Mesendoderm (in vitro differentiated cells): ENCODE measurements around the gene PARD3B.
"Not testable (repeated sequence)": the region's sequence is repeated elsewhere in the genome, so short reads cannot be mapped to it uniquely, and the experiment has no call there.

Experiments
- DNase-seq: peaks from one replicate; pipeline ENCODE4 v3.0.0; 2013
- H2AK5ac ChIP-seq: 2 replicates; pipeline ENCODE4 v1.6.1; 2013; ENCODE audit warnings: low read length, inconsistent platforms
- H2BK120ac ChIP-seq: 2 replicates; pipeline ENCODE4 v1.6.1; 2013; ENCODE audit warnings: low read depth, mild to moderate bottlenecking, low read length, moderate library complexity, mixed read lengths
- H2BK15ac ChIP-seq: replicated peaks from 2 replicates; pipeline ENCODE4 v1.6.1; 2013; ENCODE audit warnings: low read depth, mild to moderate bottlenecking, moderate library complexity
- H2BK5ac ChIP-seq: 2 replicates; pipeline ENCODE4 v1.6.1; 2013; ENCODE audit warnings: low read length, inconsistent platforms
- H3K18ac ChIP-seq: 2 replicates; pipeline ENCODE4 v1.6.1; 2013; ENCODE audit warnings: mild to moderate bottlenecking, low read length, mixed read lengths
- H3K23ac ChIP-seq: one replicate; pipeline ENCODE4 v1.6.1; 2013; ENCODE audit warnings: low read length
- H3K27ac ChIP-seq: 2 replicates; pipeline ENCODE4 v1.5.1; 2013; ENCODE audit warnings: low read depth, mild to moderate bottlenecking, inconsistent platforms, low read length, moderate library complexity
- H3K27me3 ChIP-seq: 2 replicates; pipeline ENCODE4 v1.6.1; 2013; ENCODE audit warnings: low read length, control low read depth, mild to moderate bottlenecking, inconsistent platforms; ENCODE audit not compliant: insufficient read depth, poor library complexity
- H3K36me3 ChIP-seq: 2 replicates; pipeline ENCODE4 v1.6.1; 2013; ENCODE audit warnings: low read length, inconsistent platforms; ENCODE audit not compliant: control insufficient read depth, insufficient read depth
- H3K4ac ChIP-seq: one replicate; pipeline ENCODE4 v1.6.1; 2013; ENCODE audit warnings: low read depth, mild to moderate bottlenecking, low read length, moderate library complexity
- H3K4me1 ChIP-seq: 2 replicates; pipeline ENCODE4 v1.6.1; 2013; ENCODE audit warnings: low read depth, low read length, inconsistent platforms; ENCODE audit not compliant: control insufficient read depth
- H3K4me2 ChIP-seq: 2 replicates; pipeline ENCODE4 v1.6.1; 2013; ENCODE audit warnings: low read length
- H3K4me3 ChIP-seq: 2 replicates; pipeline ENCODE4 v1.5.1; 2013; ENCODE audit warnings: mild to moderate bottlenecking, low read length
- H3K56ac ChIP-seq: one replicate; pipeline ENCODE4 v1.6.1; 2013; ENCODE audit warnings: low read length
- H3K79me1 ChIP-seq: 2 replicates; pipeline ENCODE4 v1.6.1; 2013; ENCODE audit warnings: low read length, inconsistent platforms
- H3K79me2 ChIP-seq: 2 replicates; pipeline ENCODE4 v1.6.1; 2013; ENCODE audit warnings: mild to moderate bottlenecking, low read length; ENCODE audit not compliant: control insufficient read depth, insufficient read depth
- H3K9ac ChIP-seq: 2 replicates; pipeline ENCODE4 v1.6.1; 2013; ENCODE audit warnings: low read length, inconsistent platforms
- H4K5ac ChIP-seq: one replicate; pipeline ENCODE4 v1.6.1; 2013; ENCODE audit warnings: low read length
- H4K8ac ChIP-seq: one replicate; pipeline ENCODE4 v1.6.1; 2013; ENCODE audit warnings: low read depth, mild to moderate bottlenecking, control low read depth, low read length, moderate library complexity
- WGBS: extraction: QIAGEN DNeasy Blood & Tissue Kit; methylation state at CpG from one replicate; pipeline ENCODE4 v1.1.7; 2013; ENCODE audit warnings: low lambda C conversion rate, missing lambda C conversion rate; ENCODE audit not compliant: insufficient coverage; ENCODE audit errors: extremely low coverage; 5-methylcytosine and 5-hydroxymethylcytosine counted together

The PARD3B gene

DNA sequence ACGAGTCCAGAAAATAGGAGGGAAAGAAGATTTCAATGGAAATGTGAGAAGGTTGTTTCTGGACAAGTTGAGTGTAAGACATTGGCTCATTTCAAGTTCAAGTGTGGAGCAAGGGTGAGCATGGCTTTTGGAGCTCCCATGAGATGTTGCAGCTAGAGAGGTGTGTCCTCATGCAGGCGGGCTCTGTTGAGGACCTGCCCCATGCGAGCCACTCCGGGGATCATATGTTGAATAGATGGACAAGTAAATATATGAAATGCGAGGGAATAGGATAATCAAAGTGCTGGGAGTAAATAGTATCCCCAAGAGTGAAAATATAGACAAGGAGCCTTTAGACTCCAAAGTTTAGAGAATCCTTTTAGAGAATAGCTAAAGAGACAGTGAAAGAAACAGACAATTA lies 936.6 kb downstream of the PARD3B start:
- WGBS = no CpG with 5 or more reads among the region's 5 CpGs
- H3K4ac ChIP-seq = no peak overlapping the region
- H4K8ac ChIP-seq = no peak overlapping the region
- no peak overlapping the region for H2BK15ac ChIP-seq
- no peak overlapping the region for H3K4me3 ChIP-seq
- no peak for DNase-seq
- no peaks in the 10 kb centered on the region for H3K27me3 ChIP-seq
- no peak overlapping the region for H2BK120ac ChIP-seq
- no peaks in the 10 kb centered on the region for H3K79me1 ChIP-seq
- no peak overlapping the region for H3K18ac ChIP-seq
- peaks cover 3% of the 10 kb centered on the region for H3K4me1 ChIP-seq
- H2BK5ac ChIP-seq = no peak overlapping the region
- H3K79me2 ChIP-seq = no peaks in the 10 kb centered on the region
- H3K36me3 ChIP-seq = no peaks in the 10 kb centered on the region
- no peak overlapping the region for H3K56ac ChIP-seq
- no peak overlapping the region for H3K27ac ChIP-seq
- no peak overlapping the region for H3K9ac ChIP-seq
- no peak overlapping the region for H3K23ac ChIP-seq
- H2AK5ac ChIP-seq = no peak overlapping the region
- no peak overlapping the region for H4K5ac ChIP-seq
- H3K4me2 ChIP-seq = no peak overlapping the region

DNA sequence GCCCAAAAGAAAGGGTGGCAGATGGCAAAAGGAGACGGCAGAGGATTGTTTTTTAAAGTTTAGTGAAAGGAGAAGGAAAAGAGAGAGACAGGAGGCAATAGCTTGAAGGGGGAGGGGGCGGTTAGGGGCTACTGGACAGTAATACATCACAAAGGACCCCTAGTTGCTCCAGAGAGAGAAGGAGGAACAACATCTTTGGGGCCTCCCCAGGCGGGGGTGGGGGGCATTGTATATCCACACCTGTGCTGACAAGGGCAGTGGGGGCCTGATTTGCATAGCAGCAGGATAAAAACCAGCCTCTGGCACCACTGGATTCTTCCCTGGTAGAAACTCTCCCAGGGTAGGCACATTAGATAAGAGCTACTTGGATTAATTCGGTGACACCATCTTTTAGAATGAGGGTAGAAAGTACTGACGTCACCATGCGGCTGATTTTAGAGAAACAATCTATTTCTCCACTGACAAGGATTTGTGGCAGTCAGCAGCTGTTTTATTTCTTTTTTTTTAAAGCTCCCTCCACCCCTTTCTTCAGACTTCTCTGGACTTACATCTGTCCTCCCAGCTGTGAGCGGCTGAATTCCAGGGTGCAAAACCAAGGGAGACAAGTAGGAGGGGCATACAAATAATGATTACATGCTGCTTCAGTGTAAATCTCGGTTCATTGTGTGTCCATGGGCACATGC lies 937.3 kb downstream of the PARD3B start:
- Histone ChIP-seq H2BK15ac (no peak overlapping the region), H3K27ac (no peak overlapping the region), H2AK5ac (no peak overlapping the region), H3K79me2 (no peaks in the 10 kb centered on the region), H3K23ac (no peak overlapping the region), H2BK5ac (no peak overlapping the region), H3K56ac (no peak overlapping the region), H3K4me1 (peaks cover 3% of the 10 kb centered on the region), H3K9ac (no peak overlapping the region), H3K4me3 (no peak overlapping the region), H3K79me1 (no peaks in the 10 kb centered on the region), H2BK120ac (no peak overlapping the region), H3K18ac (no peak overlapping the region), H3K4ac (no peak overlapping the region), H3K27me3 (no peaks in the 10 kb centered on the region), H4K8ac (no peak overlapping the region), H3K4me2 (no peak overlapping the region), H4K5ac (no peak overlapping the region), H3K36me3 (no peaks in the 10 kb centered on the region)
- DNase-seq = peak; percentile 27
- no CpG with 5 or more reads among the region's 8 CpGs for WGBS

DNA sequence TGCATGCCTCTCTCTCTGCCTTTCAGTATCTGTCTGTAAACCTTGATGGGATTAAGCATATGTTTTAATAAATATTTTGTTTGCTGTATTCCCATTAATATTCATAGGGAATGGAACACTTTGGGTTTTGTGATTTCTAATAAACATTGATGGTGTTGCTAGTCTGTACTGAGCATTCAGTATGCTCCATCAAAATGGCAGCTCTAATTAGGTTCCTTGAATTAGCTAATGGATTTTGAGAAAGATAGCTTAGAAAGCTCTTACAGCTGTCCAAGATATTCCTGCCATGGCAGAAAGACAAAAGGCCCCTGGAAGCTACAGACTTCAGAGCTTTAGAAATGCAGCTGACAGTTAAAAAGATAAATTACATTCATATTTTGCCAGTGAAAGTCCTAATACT lies 937.8 kb downstream of the PARD3B start:
- Histone ChIP-seq H3K27me3 (no peaks in the 10 kb centered on the region), H3K79me1 (no peaks in the 10 kb centered on the region), H3K27ac (no peak overlapping the region), H3K4me1 (peaks cover 3% of the 10 kb centered on the region), H3K56ac (no peak overlapping the region), H4K8ac (no peak overlapping the region), H3K4me3 (no peak overlapping the region), H3K23ac (no peak overlapping the region), H4K5ac (no peak overlapping the region), H3K9ac (no peak overlapping the region), H3K18ac (no peak overlapping the region), H2AK5ac (no peak overlapping the region), H2BK5ac (no peak overlapping the region), H2BK15ac (no peak overlapping the region), H3K4me2 (no peak overlapping the region), H3K4ac (no peak overlapping the region), H3K36me3 (no peaks in the 10 kb centered on the region), H2BK120ac (no peak overlapping the region), H3K79me2 (no peaks in the 10 kb centered on the region)
- DNase-seq = no peak

DNA sequence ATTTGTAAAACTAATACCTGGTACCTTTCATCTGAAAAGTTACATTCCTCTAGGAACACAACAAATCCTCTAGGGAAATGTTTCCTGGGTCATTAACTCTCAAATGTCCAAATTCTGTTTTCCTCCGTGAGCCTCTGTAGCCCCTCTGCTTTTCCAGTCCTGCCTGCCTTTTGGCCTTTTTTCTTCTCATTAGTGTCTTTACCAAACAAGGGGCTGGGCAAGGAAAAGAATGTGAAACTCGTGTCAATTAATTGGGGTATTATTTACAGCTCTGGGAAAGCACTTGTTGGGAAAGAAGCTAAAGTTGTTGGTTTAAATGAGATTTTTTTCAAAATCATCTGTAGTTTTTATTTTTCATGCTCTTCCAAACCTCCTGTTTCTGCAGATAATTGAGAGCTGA lies 938.9 kb downstream of the PARD3B start:
- Histone ChIP-seq H3K36me3 (no peaks in the 10 kb centered on the region), H3K23ac (no peak overlapping the region), H3K4me3 (no peak overlapping the region), H2BK5ac (no peak overlapping the region), H3K79me1 (no peaks in the 10 kb centered on the region), H3K27me3 (no peaks in the 10 kb centered on the region), H3K18ac (no peak overlapping the region), H3K4me1 (peaks cover 3% of the 10 kb centered on the region), H3K4me2 (no peak overlapping the region), H4K8ac (no peak overlapping the region), H2AK5ac (no peak overlapping the region), H3K56ac (no peak overlapping the region), H2BK15ac (no peak overlapping the region), H3K4ac (no peak overlapping the region), H3K79me2 (no peaks in the 10 kb centered on the region), H3K9ac (no peak overlapping the region), H4K5ac (no peak overlapping the region), H3K27ac (no peak overlapping the region), H2BK120ac (no peak overlapping the region)
- no CpG with 5 or more reads among the region's 2 CpGs for WGBS
- DNase-seq = no peak

DNA sequence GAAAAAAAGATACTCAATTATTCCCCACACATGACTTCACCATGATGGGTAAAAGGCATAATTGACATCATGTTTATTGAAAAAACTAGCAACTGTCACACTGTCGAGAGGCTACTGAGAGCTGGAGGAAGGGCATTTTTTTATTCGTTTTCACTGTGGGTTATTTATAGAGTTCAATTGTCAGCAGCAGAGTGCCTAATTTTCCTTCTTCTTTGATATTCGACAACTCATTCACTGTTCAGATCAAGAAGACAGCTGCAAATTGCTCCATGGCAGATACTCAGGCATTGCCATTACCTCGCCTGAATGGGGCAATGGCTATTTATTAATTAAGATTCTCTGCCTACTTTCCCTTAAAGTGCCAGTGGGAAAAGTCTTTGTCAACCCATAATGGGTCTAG lies 939.5 kb downstream of the PARD3B start:
- Histone ChIP-seq H3K27me3 (no peaks in the 10 kb centered on the region), H2BK5ac (no peak overlapping the region), H3K36me3 (no peaks in the 10 kb centered on the region), H3K4ac (no peak overlapping the region), H3K79me2 (no peaks in the 10 kb centered on the region), H2BK120ac (no peak overlapping the region), H3K27ac (no peak overlapping the region), H2BK15ac (no peak overlapping the region), H3K4me3 (no peak overlapping the region), H3K23ac (no peak overlapping the region), H3K4me2 (no peak overlapping the region), H3K4me1 (peaks cover 3% of the 10 kb centered on the region), H3K9ac (no peak overlapping the region), H3K18ac (no peak overlapping the region), H2AK5ac (no peak overlapping the region), H4K8ac (no peak overlapping the region), H3K79me1 (no peaks in the 10 kb centered on the region), H4K5ac (no peak overlapping the region), H3K56ac (no peak overlapping the region)
- DNase-seq = no peak
- WGBS = no CpG with 5 or more reads among the region's 4 CpGs

DNA sequence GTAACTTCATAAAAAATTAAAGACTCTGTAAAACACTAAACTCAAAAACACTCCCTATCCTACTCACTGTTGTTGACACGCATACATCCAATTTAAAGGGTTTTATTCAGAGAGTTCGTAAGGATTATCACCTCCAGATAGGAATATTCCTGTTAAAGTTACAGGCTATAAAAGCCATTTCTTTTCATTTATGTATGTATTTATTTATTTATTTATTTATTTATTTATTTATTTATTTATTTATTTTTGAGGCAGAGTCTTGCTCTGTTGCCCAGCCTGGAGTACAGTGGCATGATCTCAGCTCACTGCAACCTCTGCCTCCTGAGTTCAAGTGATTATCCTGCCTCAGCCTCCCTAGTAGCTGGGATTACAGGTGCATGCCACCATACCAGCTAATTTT lies 948.3 kb downstream of the PARD3B start:
- H3K18ac ChIP-seq, H3K4me3 ChIP-seq, H3K4ac ChIP-seq, H3K4me1 ChIP-seq, DNase-seq, H2BK15ac ChIP-seq, H3K4me2 ChIP-seq, H4K8ac ChIP-seq, H3K27me3 ChIP-seq, H4K5ac ChIP-seq, H3K79me2 ChIP-seq, H3K36me3 ChIP-seq, H3K56ac ChIP-seq, H2BK120ac ChIP-seq, H3K9ac ChIP-seq, H3K79me1 ChIP-seq, H3K23ac ChIP-seq, H2AK5ac ChIP-seq, H3K27ac ChIP-seq, H2BK5ac ChIP-seq: not testable (repeated sequence)
- WGBS = 100% methylated on average over 1 of the region's 2 CpGs
